ENCODE measurements around the gene TNFSF13. TPM values are rescaled to one million over a fixed set of nuclear protein-coding genes. Genes with fewer than 3 reads are reported as not detected.
A peak's percentile ranks its signal among the peaks of the same experiment; 100 is the strongest.

The TNFSF13 gene
- total RNA-seq, 1 donor = 1.1 TPM

DNA sequence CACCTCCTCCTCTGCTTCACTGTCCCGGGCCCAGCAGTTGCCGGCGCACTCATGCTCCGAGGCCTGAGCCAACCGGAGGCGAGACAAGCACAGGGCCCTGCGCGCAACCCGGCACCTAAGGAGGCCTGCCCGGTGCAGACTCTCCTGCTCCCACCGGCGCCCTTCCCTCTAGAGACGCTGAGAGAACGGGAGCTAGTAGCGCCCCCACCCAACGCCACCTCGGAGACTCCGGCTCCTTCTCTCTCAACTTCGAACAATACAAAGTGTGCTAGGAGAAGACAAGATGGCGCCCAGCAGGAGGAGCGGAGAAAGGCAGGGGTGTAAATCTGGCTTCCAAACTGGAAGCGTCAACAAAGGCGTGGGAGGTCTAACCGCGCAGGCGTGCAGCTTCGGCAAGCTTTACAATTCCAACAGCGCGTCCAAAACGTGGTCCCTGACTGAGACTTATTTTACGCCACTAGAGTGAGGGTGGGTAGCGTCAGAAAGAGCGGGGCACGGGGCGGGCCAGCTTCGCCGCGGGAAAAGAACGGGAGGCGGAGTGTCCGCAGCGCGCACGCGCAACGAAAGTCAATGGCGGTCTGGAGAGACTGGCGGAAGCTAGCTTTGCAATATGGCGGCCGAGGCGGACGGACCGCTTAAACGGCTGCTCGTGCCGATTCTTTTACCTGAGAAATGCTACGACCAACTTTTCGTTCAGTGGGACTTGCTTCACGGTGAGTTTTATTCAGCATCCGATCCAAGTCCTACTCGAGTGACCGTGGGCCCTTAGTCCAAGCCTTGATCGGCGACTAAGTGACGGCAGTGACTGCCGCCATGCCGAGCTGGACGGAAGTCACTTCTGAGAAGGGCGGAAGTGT lies 24.9 kb downstream of the TNFSF13 start, which contains the start of gene MPDU1:
Gene MPDU1, plus strand, starts transcription at position 600 of the 857 bp plus-strand sequence. Its CDS starts 11 bp downstream, at position 611.
- H3K36me3 ChIP-seq (ENCODE audit: insufficient read depth, low read length) = peaks cover 13% of the 10 kb centered on the region
- peaks cover 60% of the 10 kb centered on the region for H3K4me1 ChIP-seq (ENCODE audit: insufficient read depth, low read length)
- H3K27me3 ChIP-seq (ENCODE audit: insufficient read depth, low read length) = no peaks in the 10 kb centered on the region
- H3K79me2 ChIP-seq (ENCODE audit: insufficient read depth, low read length) = peaks cover 59% of the 10 kb centered on the region
- H3K27ac ChIP-seq (ENCODE audit: low read depth, low read length) = peak within 1 kb of the TSS; percentile 99
- TF ChIP-seq, protein P1, sequence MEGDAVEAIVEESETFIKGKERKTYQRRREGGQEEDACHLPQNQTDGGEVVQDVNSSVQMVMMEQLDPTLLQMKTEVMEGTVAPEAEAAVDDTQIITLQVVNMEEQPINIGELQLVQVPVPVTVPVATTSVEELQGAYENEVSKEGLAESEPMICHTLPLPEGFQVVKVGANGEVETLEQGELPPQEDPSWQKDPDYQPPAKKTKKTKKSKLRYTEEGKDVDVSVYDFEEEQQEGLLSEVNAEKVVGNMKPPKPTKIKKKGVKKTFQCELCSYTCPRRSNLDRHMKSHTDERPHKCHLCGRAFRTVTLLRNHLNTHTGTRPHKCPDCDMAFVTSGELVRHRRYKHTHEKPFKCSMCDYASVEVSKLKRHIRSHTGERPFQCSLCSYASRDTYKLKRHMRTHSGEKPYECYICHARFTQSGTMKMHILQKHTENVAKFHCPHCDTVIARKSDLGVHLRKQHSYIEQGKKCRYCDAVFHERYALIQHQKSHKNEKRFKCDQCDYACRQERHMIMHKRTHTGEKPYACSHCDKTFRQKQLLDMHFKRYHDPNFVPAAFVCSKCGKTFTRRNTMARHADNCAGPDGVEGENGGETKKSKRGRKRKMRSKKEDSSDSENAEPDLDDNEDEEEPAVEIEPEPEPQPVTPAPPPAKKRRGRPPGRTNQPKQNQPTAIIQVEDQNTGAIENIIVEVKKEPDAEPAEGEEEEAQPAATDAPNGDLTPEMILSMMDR (IDR thresholded peaks at IDR 0.05; ENCODE audit: extremely low read depth, low read depth, low read length) = no peak
- peak within 1 kb of the TSS; percentile 97 for H3K4me2 ChIP-seq (ENCODE audit: insufficient read depth, low read length)
- peak within 1 kb of the TSS; percentile 98 for H2AFZ ChIP-seq (ENCODE audit: low read length)
- DNase-seq (ENCODE audit: insufficient read length, low spot score, missing footprints) = peak; percentile 98
- peak within 1 kb of the TSS; percentile 92 for H3K4me3 ChIP-seq (ENCODE audit: insufficient read depth, low read length)
- peaks cover 15% of the 10 kb centered on the region for H4K20me1 ChIP-seq (ENCODE audit: insufficient read depth, low read length)
- no peaks in the 10 kb centered on the region for H3K9me3 ChIP-seq (ENCODE audit: low read depth, low read length)

DNA sequence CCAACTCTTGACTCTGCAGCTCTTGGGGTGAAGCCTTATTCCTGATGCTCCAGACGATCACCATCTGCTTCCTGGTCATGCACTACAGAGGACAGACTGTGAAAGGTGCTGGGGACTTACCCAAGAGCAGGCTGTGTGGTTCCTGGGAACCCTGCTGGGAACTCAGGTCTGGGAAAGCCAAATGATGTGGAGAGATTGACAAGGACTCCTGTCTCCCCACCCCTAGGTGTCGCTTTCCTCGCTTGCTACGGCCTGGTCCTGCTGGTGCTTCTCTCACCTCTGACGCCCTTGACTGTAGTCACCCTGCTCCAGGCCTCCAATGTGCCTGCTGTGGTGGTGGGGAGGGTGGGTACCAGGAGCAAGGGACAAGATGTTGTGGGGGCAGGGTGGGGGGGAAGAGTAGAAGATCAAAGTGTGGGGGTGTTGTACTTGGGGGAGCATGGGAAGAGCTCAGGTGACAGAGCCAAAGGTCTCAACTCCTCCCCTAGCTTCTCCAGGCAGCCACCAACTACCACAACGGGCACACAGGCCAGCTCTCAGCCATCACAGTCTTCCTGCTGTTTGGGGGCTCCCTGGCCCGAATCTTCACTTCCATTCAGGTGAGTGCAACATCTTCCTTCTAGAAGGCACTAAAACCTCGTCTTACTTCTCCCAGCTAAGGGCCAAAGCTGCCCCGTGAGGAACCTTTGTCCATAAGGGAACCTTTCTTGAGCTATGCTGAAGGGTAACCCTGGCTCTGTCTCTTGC lies 28.3 kb downstream of the TNFSF13 start:
- Histone ChIP-seq H3K27me3 (ENCODE audit: insufficient read depth, low read length) (no peaks in the 10 kb centered on the region), H3K79me2 (ENCODE audit: insufficient read depth, low read length) (peaks cover 45% of the 10 kb centered on the region), H3K9me3 (ENCODE audit: low read depth, low read length) (no peaks in the 10 kb centered on the region), H3K27ac (ENCODE audit: low read depth, low read length) (peak overlapping the region; percentile 56), H3K4me2 (ENCODE audit: insufficient read depth, low read length) (peak overlapping the region; percentile 46), H3K4me1 (ENCODE audit: insufficient read depth, low read length) (peaks cover 53% of the 10 kb centered on the region), H3K4me3 (ENCODE audit: insufficient read depth, low read length) (no peak overlapping the region), H4K20me1 (ENCODE audit: insufficient read depth, low read length) (peaks cover 19% of the 10 kb centered on the region), H3K36me3 (ENCODE audit: insufficient read depth, low read length) (peaks cover 23% of the 10 kb centered on the region), H2AFZ (ENCODE audit: low read length) (no peak overlapping the region)
- TF ChIP-seq, protein P1 (IDR thresholded peaks at IDR 0.05; ENCODE audit: extremely low read depth, low read depth, low read length) = no peak
- DNase-seq (ENCODE audit: insufficient read length, low spot score, missing footprints) = peak; percentile 65

- peaks cover 38% of the 10 kb centered on the region for H3K79me2 ChIP-seq (ENCODE audit: insufficient read depth, low read length)
- no peak overlapping the region for H3K4me3 ChIP-seq (ENCODE audit: insufficient read depth, low read length)
- H3K27me3 ChIP-seq (ENCODE audit: insufficient read depth, low read length) = no peaks in the 10 kb centered on the region
- H2AFZ ChIP-seq (ENCODE audit: low read length) = no peak overlapping the region
- DNase-seq (ENCODE audit: insufficient read length, low spot score, missing footprints) = peak; percentile 99
- H4K20me1 ChIP-seq (ENCODE audit: insufficient read depth, low read length) = peaks cover 19% of the 10 kb centered on the region
- peaks cover 30% of the 10 kb centered on the region for H3K36me3 ChIP-seq (ENCODE audit: insufficient read depth, low read length)
- H3K27ac ChIP-seq (ENCODE audit: low read depth, low read length) = peak overlapping the region; percentile 56
- H3K4me2 ChIP-seq (ENCODE audit: insufficient read depth, low read length) = peak overlapping the region; percentile 46
- TF ChIP-seq, protein P1 (IDR thresholded peaks at IDR 0.05; ENCODE audit: extremely low read depth, low read depth, low read length) = peak; percentile 15
- H3K4me1 ChIP-seq (ENCODE audit: insufficient read depth, low read length) = peaks cover 50% of the 10 kb centered on the region
- no peaks in the 10 kb centered on the region for H3K9me3 ChIP-seq (ENCODE audit: low read depth, low read length)
These were observed 29.0 kb downstream of the TNFSF13 start for GRCh38 chr17:7587420-7588151.

Measured in osteoblast (primary cell).